Panc1 (cell line): ENCODE data around the gene AFF3. TPM values are rescaled to one million over a fixed set of nuclear protein-coding genes. Genes with fewer than 3 reads are reported as not detected.

Source experiments
- ATAC-seq: fragments of 200-7000 bp; cut with Tn5 transposase; 2 replicates; pipeline ENCODE4 v1.9.1; 2020; ENCODE audit warnings: mild to moderate bottlenecking, moderate library complexity
- BruUV-seq: library from RNA; stranded (reverse); fragments of 400-500 nt; replicated peaks from 2 replicates; lab custom pipeline; 2021; lab: Mats Ljungman, UMichigan
- CTCF ChIA-PET: fragments of 300-600 bp; sonication (Branson Sonifier 250); formaldehyde crosslinking; loops from one replicate; lab custom pipeline; 2022; ENCODE audit warnings: antibody characterized with exemption; lab: Charles Lee
- POLR2A ChIA-PET: fragments of 300-600 bp; sonication (Branson Sonifier 250); formaldehyde crosslinking; loops from one replicate; lab custom pipeline; 2022; ENCODE audit warnings: antibody characterized with exemption; lab: Charles Lee
- DNase-seq: peaks from one replicate; pipeline ENCODE4 v3.0.0-alpha.2; 2010; ENCODE audit warnings: low read depth, low spot score
- H3K27ac ChIP-seq: 2 replicates; pipeline ENCODE4 v1.5.1; 2011; ENCODE audit warnings: mild to moderate bottlenecking, low read length, inconsistent platforms
- H3K27me3 ChIP-seq: fragments of 200-500 bp; sonication (Bioruptor generic); 2 replicates; pipeline ENCODE4 v1.6.0; 2014; ENCODE audit warnings: low read length, inconsistent platforms; ENCODE audit not compliant: control insufficient read depth, insufficient read depth
- H3K36me3 ChIP-seq: fragments of 200-500 bp; sonication (Bioruptor generic); 2 replicates; pipeline ENCODE4 v1.5.1; 2014; ENCODE audit warnings: inconsistent platforms, mild to moderate bottlenecking, low read length, moderate library complexity; ENCODE audit not compliant: control insufficient read depth, insufficient read depth
- H3K4me1 ChIP-seq: 2 replicates; pipeline ENCODE4 v1.5.1; 2011; ENCODE audit warnings: inconsistent platforms, mild to moderate bottlenecking, low read length, moderate library complexity; ENCODE audit not compliant: control insufficient read depth, insufficient read depth
- H3K4me3 ChIP-seq, 2 experiments: 2 replicates each; pipeline ENCODE4 v1.5.1; 2011 to 2012; ENCODE audit warnings: low read depth in 2 of 2, low read length in 2 of 2, mild to moderate bottlenecking in 2 of 2, inconsistent platforms in 1 of 2, moderate library complexity in 1 of 2
- H3K9me3 ChIP-seq: fragments of 200-500 bp; sonication (Bioruptor generic); 2 replicates; pipeline ENCODE4 v1.5.1; 2014; ENCODE audit warnings: low read depth, mild to moderate bottlenecking, inconsistent platforms, low read length, moderate library complexity; ENCODE audit not compliant: control insufficient read depth, insufficient read depth
- CTCF ChIP-seq: fragments of 450-650 bp; IDR thresholded peaks from 2 replicates; pipeline ENCODE4 v1.5.1; 2017; ENCODE audit warnings: mild to moderate bottlenecking
- POLR2AphosphoS5 ChIP-seq: IDR thresholded peaks from 2 replicates; pipeline ENCODE4 v1.6.1; 2012; ENCODE audit warnings: mild to moderate bottlenecking, low read depth, low read length, moderate library complexity
- REST ChIP-seq, 2 experiments: IDR thresholded peaks; 2 replicates each; pipeline ENCODE4 v1.6.1; 2011 to 2012; ENCODE audit warnings: low read depth in 2 of 2, control low read depth in 1 of 2, low read length in 1 of 2, mild to moderate bottlenecking in 1 of 2, moderate library complexity in 1 of 2; ENCODE audit not compliant: insufficient read depth in 1 of 2
- SIN3A ChIP-seq: IDR thresholded peaks from 2 replicates; pipeline ENCODE4 v1.6.1; 2012; ENCODE audit warnings: low read depth, mild to moderate bottlenecking, low read length, moderate library complexity, borderline replicate concordance; ENCODE audit not compliant: insufficient read depth
- TCF7L2 ChIP-seq: IDR thresholded peaks from 2 replicates; pipeline ENCODE4 v1.6.1; 2011; ENCODE audit warnings: mild to moderate bottlenecking, low read depth, low read length, inconsistent platforms
- in situ Hi-C: cut with HindIII; loops from 2 replicates; pipeline ENCODE4 v1.10.0; 2016; ENCODE audit warnings: low sequenced_read_pairs, low pct_unique_long_range_greater_than_20kb
- intact Hi-C: fragments of 100-400 bp; cut with micrococcal nuclease; formaldehyde crosslinking; loops from one replicate; pipeline ENCODE4 v1.10.0; 2022; ENCODE audit not compliant: unreplicated experiment
- total RNA-seq: library from RNA; stranded (reverse); gene quantifications from one replicate; pipeline ENCODE4 v1.2.1, GENCODE V29; 2021; ENCODE audit not compliant: unreplicated experiment

Gene AFF3
- total RNA-seq, 1 experiment from 2014 or later: 2.2 TPM

DNA sequence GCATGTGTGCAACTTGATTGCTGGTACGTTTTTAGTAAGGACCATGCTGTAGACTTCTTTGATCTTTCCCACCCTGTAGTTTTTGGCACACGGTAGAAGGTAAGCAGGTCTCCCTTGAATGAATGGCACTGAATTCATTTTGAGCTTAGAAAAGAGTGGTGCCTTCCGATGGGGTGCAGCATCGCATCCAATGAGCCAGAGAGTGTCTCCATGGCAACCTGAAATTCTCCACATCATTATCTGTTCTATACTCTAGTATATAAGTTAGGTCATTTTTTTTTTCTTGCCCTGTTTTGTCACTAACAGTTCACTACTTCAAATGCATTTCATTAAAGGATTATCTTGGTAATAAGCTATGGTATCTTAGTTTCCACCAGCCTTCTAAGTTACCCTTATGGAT lies 571.4 kb downstream of the AFF3 start:
- DNase-seq (no peak), ATAC-seq (no peak)
- Histone ChIP-seq H3K27me3 (no peaks in the 10 kb centered on the region; the same call in 1 of the 2 replicates), H3K27ac (no peak overlapping the region), H3K4me1 (no peaks in the 10 kb centered on the region), H3K36me3 (no peaks in the 10 kb centered on the region), H3K9me3 (no peaks in the 10 kb centered on the region), H3K4me3 (no peak overlapping the region)
- TF ChIP-seq POLR2AphosphoS5 (no peak), TCF7L2 (no peak), SIN3A (no peak), REST (IDR thresholded peaks at IDR 0.05; ENCODE audit: insufficient read depth in 1 of 2, low read depth in 2 of 2, low read length in 1 of 2) (no peak), CTCF (no peak)
- CTCF ChIA-PET: no interaction called here
- POLR2A ChIA-PET: no interaction called here
- intact Hi-C loops: no loop called here
- no TSS peak for BruUV-seq
- in situ Hi-C loops: no loop called here

- Histone ChIP-seq H3K27me3 (no peaks in the 10 kb centered on the region; the same call in 1 of the 2 replicates), H3K4me3 (no peak overlapping the region), H3K36me3 (no peaks in the 10 kb centered on the region), H3K9me3 (no peaks in the 10 kb centered on the region), H3K4me1 (no peaks in the 10 kb centered on the region), H3K27ac (no peak overlapping the region)
- no peak for TF ChIP-seq TCF7L2
- TF ChIP-seq POLR2AphosphoS5: no peak
- TF ChIP-seq SIN3A: no peak
- TF ChIP-seq REST (IDR thresholded peaks at IDR 0.05; ENCODE audit: insufficient read depth in 1 of 2, low read depth in 2 of 2, low read length in 1 of 2): no peak
- no peak for TF ChIP-seq CTCF
- no peak for DNase-seq
- in situ Hi-C loops: no loop called here
- ChIA-PET POLR2A (no interaction called here), CTCF (no interaction called here)
- no peak for ATAC-seq
- no TSS peak for BruUV-seq
- intact Hi-C loops: no loop called here
These were observed 573.0 kb downstream of the AFF3 start for GRCh38 chr2:99569386-99569785.
